GM12873 (cell line): ENCODE measurements around the gene RADX.

Source experiments
- CTCF ChIP-seq: IDR thresholded peaks from 2 replicates; pipeline ENCODE4 v1.5.1; 2012; ENCODE audit warnings: low read depth, mild to moderate bottlenecking, moderate library complexity, low read length, control low read depth; ENCODE audit not compliant: insufficient read depth; ENCODE audit errors: missing control alignments

Gene RADX

GRCh38 chrX:106606571-106606970 is 5.2 kb upstream of the RADX start:
- no peak for TF ChIP-seq CTCF

- no peak for TF ChIP-seq CTCF
Observed at GRCh38 chrX:106608016-106608415, 3.8 kb upstream of the RADX start.

GRCh38 chrX:106611317-106611678 is 480 bp upstream of the RADX start:
- TF ChIP-seq CTCF, result no peak

GRCh38 chrX:106612393-106612763 is 600 bp downstream of the RADX start:
- TF ChIP-seq CTCF, result peak; percentile 2

GRCh38 chrX:106613277-106613676 is 1.5 kb downstream of the RADX start:
- TF ChIP-seq CTCF, result no peak

- TF ChIP-seq CTCF, result no peak
Observed at GRCh38 chrX:106615041-106615440, 3.3 kb downstream of the RADX start.

- TF ChIP-seq CTCF, result peak; percentile 42
Observed at GRCh38 chrX:106619797-106620196, 8.0 kb downstream of the RADX start.

- no peak for TF ChIP-seq CTCF
Observed at GRCh38 chrX:106621836-106622235, 10.1 kb downstream of the RADX start.
